GM12892 (cell line): ENCODE measurements around the gene TC2N.

ENCODE experiments used
- POLR2A ChIP-seq: IDR thresholded peaks from 2 replicates; pipeline ENCODE4 v1.6.1; 2011; ENCODE audit warnings: low read depth, low read length, control low read depth
- POLR2AphosphoS5 ChIP-seq: IDR thresholded peaks from 2 replicates; pipeline ENCODE4 v1.6.1; 2011; ENCODE audit warnings: low read depth, low read length, control low read depth
- TAF1 ChIP-seq: IDR thresholded peaks from 2 replicates; pipeline ENCODE4 v1.6.1; 2011; ENCODE audit warnings: low read depth, mild to moderate bottlenecking, control low read depth, low read length, borderline replicate concordance

DNA sequence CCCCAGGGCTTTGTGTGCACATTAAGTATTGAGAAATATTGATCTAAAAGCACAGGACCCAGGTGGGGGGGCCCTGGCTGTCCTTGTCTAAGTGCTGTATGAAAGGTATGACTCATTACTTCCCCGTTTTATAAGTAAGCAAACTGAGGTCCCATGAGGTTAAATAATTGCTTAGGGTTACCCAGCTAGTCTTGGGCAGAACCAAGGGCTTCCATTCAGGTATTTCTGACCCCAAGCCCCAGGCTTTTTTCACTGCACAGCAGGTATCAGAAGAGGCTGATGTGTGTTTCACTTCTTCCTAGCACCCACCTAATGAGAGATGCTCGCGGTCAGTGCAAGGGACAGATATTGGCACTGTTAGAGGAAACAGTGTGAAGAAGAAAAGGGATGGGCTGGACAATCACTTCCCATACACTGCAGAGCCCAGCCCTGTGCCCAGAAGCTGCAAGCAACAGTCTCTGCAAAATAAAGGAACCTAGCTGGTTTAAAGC is 4.7 kb upstream of the TC2N start:
- no peak for TF ChIP-seq TAF1
- no peak for TF ChIP-seq POLR2A
- TF ChIP-seq POLR2AphosphoS5 = no peak
